Measurements from ENCODE around the gene SOCS2.

DNA sequence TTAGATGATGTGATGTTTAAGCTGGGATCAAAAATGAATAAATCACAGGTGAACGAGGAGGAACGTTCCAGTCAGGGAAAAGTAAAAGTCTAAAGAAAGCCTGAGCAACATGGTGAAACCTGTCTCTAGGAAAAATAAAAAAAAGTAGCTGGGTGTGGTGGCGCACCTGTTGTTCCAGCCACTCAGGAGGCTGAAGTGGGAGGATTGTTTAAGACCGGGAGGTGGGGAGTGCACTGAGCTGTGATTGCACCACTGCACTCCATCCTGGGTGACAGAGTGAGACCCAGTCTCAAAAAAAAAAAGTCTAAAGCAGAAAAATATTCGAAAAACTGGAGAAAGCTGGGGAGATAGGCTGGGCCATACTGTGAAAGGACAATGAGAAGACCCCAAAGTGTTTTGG lies 39.2 kb upstream of the SOCS2 start:
- TF ChIP-seq EZH2 (IDR thresholded peaks at IDR 0.05): no peak
- TF ChIP-seq YY1 (IDR thresholded peaks at IDR 0.05; ENCODE audit: extremely low read depth, insufficient replicate concordance, low read depth, low read length): no peak
- no peak for TF ChIP-seq POLR2AphosphoS5 (IDR thresholded peaks at IDR 0.05; ENCODE audit: low read depth, low read length)
- TF ChIP-seq POLR2A (IDR thresholded peaks at IDR 0.05; ENCODE audit: borderline replicate concordance, extremely low read depth, insufficient read depth, insufficient read length): no peak
- TF ChIP-seq, protein P1, sequence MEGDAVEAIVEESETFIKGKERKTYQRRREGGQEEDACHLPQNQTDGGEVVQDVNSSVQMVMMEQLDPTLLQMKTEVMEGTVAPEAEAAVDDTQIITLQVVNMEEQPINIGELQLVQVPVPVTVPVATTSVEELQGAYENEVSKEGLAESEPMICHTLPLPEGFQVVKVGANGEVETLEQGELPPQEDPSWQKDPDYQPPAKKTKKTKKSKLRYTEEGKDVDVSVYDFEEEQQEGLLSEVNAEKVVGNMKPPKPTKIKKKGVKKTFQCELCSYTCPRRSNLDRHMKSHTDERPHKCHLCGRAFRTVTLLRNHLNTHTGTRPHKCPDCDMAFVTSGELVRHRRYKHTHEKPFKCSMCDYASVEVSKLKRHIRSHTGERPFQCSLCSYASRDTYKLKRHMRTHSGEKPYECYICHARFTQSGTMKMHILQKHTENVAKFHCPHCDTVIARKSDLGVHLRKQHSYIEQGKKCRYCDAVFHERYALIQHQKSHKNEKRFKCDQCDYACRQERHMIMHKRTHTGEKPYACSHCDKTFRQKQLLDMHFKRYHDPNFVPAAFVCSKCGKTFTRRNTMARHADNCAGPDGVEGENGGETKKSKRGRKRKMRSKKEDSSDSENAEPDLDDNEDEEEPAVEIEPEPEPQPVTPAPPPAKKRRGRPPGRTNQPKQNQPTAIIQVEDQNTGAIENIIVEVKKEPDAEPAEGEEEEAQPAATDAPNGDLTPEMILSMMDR (IDR thresholded peaks at IDR 0.05 in 2 of 3, conservative IDR thresholded peaks at IDR 0.05 in 1 of 3; ENCODE audit: borderline replicate concordance in 1 of 3, insufficient read depth in 1 of 3, low read depth in 2 of 3, low read length in 2 of 3): no peak
- no peak for TF ChIP-seq ELF1 (IDR thresholded peaks at IDR 0.05; ENCODE audit: borderline replicate concordance, low read depth)
- TF ChIP-seq SIN3A (IDR thresholded peaks at IDR 0.05; ENCODE audit: low read depth): no peak
- TF ChIP-seq EGR1 (IDR thresholded peaks at IDR 0.05; ENCODE audit: low read depth): no peak
- TF ChIP-seq RAD21 (IDR thresholded peaks at IDR 0.05; ENCODE audit: low read depth): no peak
- TF ChIP-seq, protein P2, sequence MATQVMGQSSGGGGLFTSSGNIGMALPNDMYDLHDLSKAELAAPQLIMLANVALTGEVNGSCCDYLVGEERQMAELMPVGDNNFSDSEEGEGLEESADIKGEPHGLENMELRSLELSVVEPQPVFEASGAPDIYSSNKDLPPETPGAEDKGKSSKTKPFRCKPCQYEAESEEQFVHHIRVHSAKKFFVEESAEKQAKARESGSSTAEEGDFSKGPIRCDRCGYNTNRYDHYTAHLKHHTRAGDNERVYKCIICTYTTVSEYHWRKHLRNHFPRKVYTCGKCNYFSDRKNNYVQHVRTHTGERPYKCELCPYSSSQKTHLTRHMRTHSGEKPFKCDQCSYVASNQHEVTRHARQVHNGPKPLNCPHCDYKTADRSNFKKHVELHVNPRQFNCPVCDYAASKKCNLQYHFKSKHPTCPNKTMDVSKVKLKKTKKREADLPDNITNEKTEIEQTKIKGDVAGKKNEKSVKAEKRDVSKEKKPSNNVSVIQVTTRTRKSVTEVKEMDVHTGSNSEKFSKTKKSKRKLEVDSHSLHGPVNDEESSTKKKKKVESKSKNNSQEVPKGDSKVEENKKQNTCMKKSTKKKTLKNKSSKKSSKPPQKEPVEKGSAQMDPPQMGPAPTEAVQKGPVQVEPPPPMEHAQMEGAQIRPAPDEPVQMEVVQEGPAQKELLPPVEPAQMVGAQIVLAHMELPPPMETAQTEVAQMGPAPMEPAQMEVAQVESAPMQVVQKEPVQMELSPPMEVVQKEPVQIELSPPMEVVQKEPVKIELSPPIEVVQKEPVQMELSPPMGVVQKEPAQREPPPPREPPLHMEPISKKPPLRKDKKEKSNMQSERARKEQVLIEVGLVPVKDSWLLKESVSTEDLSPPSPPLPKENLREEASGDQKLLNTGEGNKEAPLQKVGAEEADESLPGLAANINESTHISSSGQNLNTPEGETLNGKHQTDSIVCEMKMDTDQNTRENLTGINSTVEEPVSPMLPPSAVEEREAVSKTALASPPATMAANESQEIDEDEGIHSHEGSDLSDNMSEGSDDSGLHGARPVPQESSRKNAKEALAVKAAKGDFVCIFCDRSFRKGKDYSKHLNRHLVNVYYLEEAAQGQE (IDR thresholded peaks at IDR 0.05; ENCODE audit: low read depth): no peak
- TF ChIP-seq TCF7L2 (IDR thresholded peaks at IDR 0.05; ENCODE audit: borderline replicate concordance, extremely low read depth, insufficient read depth, insufficient read length): no peak
- TF ChIP-seq SP1 (IDR thresholded peaks at IDR 0.05; ENCODE audit: low read depth): no peak
- TF ChIP-seq EZH2phosphoT487 (IDR thresholded peaks at IDR 0.05; ENCODE audit: borderline replicate concordance): no peak

Data from HCT116 (cell line).